DND-41 (cell line): ENCODE measurements around the gene CD82.

ENCODE experiments used
- ATAC-seq: fragments of 200-7000 bp; cut with Tn5 transposase; 3 replicates; pipeline ENCODE4 v1.9.1; 2021; ENCODE audit warnings: low read depth; ENCODE audit not compliant: insufficient read depth
- DNase-seq: peaks from one replicate; pipeline ENCODE4 v3.0.0-alpha.2; 2020
- H2AFZ ChIP-seq: 2 replicates; pipeline ENCODE4 v1.6.0; 2012; ENCODE audit warnings: low read depth, low read length
- H3K27ac ChIP-seq: 2 replicates; pipeline ENCODE4 v1.5.1; 2012; ENCODE audit warnings: low read length, inconsistent platforms
- H3K27me3 ChIP-seq: fragments of 200-600 bp; sonication (generic); 2 replicates; pipeline ENCODE4 v1.6.0; 2012; ENCODE audit warnings: low read length, mild to moderate bottlenecking, inconsistent platforms; ENCODE audit not compliant: insufficient read depth, poor library complexity
- H3K36me3 ChIP-seq: 2 replicates; pipeline ENCODE4 v1.5.1; 2012; ENCODE audit warnings: low read length, inconsistent platforms; ENCODE audit not compliant: insufficient read depth
- H3K4me1 ChIP-seq: 2 replicates; pipeline ENCODE4 v1.5.1; 2012; ENCODE audit warnings: mild to moderate bottlenecking, low read length; ENCODE audit not compliant: insufficient read depth
- H3K4me2 ChIP-seq: 2 replicates; pipeline ENCODE4 v1.6.0; 2012; ENCODE audit warnings: mild to moderate bottlenecking, moderate library complexity, low read length, inconsistent platforms; ENCODE audit not compliant: insufficient read depth
- H3K4me3 ChIP-seq, 2 experiments: fragments of 200-600 bp in 1 of 2; shearing (Covaris generic) in 1 of 2; 2 replicates each; pipeline ENCODE4 v1.5.1; 2012 to 2016; ENCODE audit warnings: inconsistent platforms in 2 of 2, low read length in 2 of 2, mild to moderate bottlenecking in 2 of 2, low read depth in 1 of 2, moderate library complexity in 1 of 2
- H3K79me2 ChIP-seq: 2 replicates; pipeline ENCODE4 v1.6.0; 2012; ENCODE audit warnings: low read length, inconsistent platforms; ENCODE audit not compliant: insufficient read depth
- H3K9ac ChIP-seq: 2 replicates; pipeline ENCODE4 v1.6.0; 2012; ENCODE audit warnings: low read depth, mild to moderate bottlenecking, inconsistent platforms, low read length, moderate library complexity
- H3K9me3 ChIP-seq: 2 replicates; pipeline ENCODE4 v1.5.1; 2012; ENCODE audit warnings: low read length, moderate library complexity, mild to moderate bottlenecking, inconsistent platforms; ENCODE audit not compliant: insufficient read depth, severe bottlenecking
- H4K20me1 ChIP-seq: 2 replicates; pipeline ENCODE4 v1.6.0; 2012; ENCODE audit warnings: low read length; ENCODE audit not compliant: insufficient read depth
- EZH2 ChIP-seq: IDR thresholded peaks from 3 replicates; pipeline ENCODE4 v1.6.1; 2012; ENCODE audit warnings: borderline replicate concordance, low read depth, mild to moderate bottlenecking, moderate library complexity, low read length, inconsistent platforms; ENCODE audit not compliant: severe bottlenecking
- TF ChIP-seq, protein P1 (sequence below): IDR thresholded peaks from 2 replicates; pipeline ENCODE4 v1.5.1; 2012; ENCODE audit warnings: borderline replicate concordance, low read length, moderate library complexity, mild to moderate bottlenecking; ENCODE audit not compliant: poor library complexity, severe bottlenecking; ENCODE audit errors: extremely low read depth

The CD82 gene

DNA sequence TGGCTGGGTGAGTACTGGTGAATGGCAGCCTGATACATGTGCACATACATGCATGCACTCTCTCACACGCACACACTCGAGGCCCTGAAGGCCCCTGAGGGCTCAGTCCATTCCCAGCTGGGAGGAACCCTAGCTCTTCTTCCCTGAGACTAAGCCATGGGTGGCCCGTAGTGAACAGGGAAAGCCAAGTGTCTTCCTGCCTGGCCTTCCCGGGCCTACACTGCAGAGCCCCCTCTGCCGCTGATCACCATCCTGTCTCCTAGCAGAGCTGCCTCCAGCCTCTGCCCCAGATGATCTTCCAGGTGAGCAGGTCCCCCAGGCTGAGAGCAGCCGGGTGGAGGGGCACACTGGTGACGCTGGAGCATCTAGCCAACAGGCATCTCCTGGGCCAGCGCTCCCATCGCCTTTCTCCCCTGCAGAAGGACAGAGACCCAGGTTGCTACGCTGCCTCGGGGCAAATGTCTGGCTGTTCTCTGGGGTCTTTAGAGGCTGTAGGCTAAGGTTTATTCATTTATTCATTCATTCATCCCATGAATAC, 57.3 kb downstream of the CD82 start:
- H3K27ac ChIP-seq = no peak overlapping the region
- no peak overlapping the region for H3K9ac ChIP-seq
- DNase-seq (peak; percentile 5), ATAC-seq (no peak)
- no peak overlapping the region for H3K4me2 ChIP-seq
- H4K20me1 ChIP-seq = peaks cover 3% of the 10 kb centered on the region
- peaks cover 29% of the 10 kb centered on the region for H3K36me3 ChIP-seq
- no peaks in the 10 kb centered on the region for H3K4me1 ChIP-seq
- TF ChIP-seq, protein P1, sequence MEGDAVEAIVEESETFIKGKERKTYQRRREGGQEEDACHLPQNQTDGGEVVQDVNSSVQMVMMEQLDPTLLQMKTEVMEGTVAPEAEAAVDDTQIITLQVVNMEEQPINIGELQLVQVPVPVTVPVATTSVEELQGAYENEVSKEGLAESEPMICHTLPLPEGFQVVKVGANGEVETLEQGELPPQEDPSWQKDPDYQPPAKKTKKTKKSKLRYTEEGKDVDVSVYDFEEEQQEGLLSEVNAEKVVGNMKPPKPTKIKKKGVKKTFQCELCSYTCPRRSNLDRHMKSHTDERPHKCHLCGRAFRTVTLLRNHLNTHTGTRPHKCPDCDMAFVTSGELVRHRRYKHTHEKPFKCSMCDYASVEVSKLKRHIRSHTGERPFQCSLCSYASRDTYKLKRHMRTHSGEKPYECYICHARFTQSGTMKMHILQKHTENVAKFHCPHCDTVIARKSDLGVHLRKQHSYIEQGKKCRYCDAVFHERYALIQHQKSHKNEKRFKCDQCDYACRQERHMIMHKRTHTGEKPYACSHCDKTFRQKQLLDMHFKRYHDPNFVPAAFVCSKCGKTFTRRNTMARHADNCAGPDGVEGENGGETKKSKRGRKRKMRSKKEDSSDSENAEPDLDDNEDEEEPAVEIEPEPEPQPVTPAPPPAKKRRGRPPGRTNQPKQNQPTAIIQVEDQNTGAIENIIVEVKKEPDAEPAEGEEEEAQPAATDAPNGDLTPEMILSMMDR = no peak
- no peak for TF ChIP-seq EZH2
- no peaks in the 10 kb centered on the region for H3K9me3 ChIP-seq
- no peaks in the 10 kb centered on the region for H3K27me3 ChIP-seq
- no peak overlapping the region for H2AFZ ChIP-seq
- H3K79me2 ChIP-seq = no peaks in the 10 kb centered on the region
- no peak overlapping the region for H3K4me3 ChIP-seq

DNA sequence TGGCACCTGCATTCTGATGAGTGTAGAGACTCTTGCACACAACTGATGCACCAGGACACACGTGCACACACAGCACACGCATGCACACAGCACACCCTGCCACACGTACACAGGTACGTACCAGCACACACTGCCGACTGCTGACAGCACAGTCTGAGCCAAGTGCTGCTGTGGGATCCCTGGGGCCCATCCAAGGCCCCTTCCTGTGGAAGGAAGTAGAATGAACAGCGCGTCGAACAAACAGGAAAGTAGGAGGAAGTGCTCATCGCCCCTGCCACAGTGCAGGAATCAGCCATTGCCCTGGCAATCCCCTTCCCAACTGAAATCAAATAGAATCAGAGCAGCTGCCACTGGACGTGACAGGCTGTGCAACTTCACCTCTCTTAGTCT, 57.9 kb downstream of the CD82 start:
- no peak overlapping the region for H3K27ac ChIP-seq
- no peaks in the 10 kb centered on the region for H3K4me1 ChIP-seq
- H3K79me2 ChIP-seq = no peaks in the 10 kb centered on the region
- H3K36me3 ChIP-seq = peaks cover 24% of the 10 kb centered on the region
- no peak overlapping the region for H3K4me2 ChIP-seq
- no peak overlapping the region for H3K4me3 ChIP-seq
- no peaks in the 10 kb centered on the region for H3K27me3 ChIP-seq
- H2AFZ ChIP-seq = no peak overlapping the region
- no peak overlapping the region for H3K9ac ChIP-seq
- no peaks in the 10 kb centered on the region for H3K9me3 ChIP-seq
- peak; percentile 22; the same call in 2 of the 3 replicates for ATAC-seq
- H4K20me1 ChIP-seq = no peaks in the 10 kb centered on the region; the same call in none of the 2 replicates
- peak; percentile 6 for DNase-seq
- TF ChIP-seq EZH2 = no peak
- TF ChIP-seq, protein P1 = no peak

DNA sequence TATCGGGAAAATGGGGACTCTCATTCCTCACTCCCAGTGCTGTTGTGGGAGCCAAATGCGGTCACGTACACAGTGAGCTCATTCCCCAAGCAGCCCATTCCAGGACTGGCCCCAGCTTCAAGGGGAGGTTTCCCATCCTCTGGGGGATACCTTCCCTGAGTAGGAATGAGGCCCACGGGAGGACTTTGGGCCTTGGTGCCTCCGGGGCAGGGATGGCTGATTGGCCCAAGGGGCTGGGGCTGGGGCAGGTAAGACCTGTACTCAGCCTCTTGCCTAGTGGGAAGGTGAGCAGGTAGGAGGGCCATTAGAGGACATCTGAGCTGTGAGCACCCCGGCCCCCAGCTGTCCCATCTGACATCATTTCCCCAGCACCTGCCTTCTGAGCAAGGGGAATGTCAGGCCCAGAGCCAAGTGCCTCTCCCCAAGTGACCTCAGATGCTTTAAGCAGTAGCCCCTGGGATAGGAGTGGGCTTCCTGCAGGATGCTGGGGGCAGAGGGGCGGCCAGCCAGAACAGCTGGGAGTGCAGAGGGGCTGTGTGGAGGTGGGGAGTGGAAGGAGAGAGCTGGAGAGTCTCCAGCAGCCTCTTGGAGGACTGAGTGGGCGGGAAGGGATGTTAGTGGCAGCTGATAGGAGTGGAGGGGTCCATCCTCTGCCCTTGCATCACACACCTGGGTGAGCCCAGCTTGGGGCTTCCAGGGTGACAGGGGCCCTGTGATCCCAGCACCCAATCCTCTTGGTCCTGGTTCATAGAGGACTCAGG, 58.4 kb downstream of the CD82 start:
- no peak for TF ChIP-seq EZH2
- TF ChIP-seq, protein P1 = no peak
- Histone ChIP-seq H2AFZ (no peak overlapping the region), H3K4me2 (no peak overlapping the region), H3K27ac (no peak overlapping the region), H3K4me3 (no peak overlapping the region), H3K79me2 (no peaks in the 10 kb centered on the region), H3K9ac (no peak overlapping the region), H4K20me1 (no peaks in the 10 kb centered on the region; the same call in none of the 2 replicates), H3K4me1 (no peaks in the 10 kb centered on the region), H3K9me3 (no peaks in the 10 kb centered on the region), H3K36me3 (peaks cover 18% of the 10 kb centered on the region), H3K27me3 (no peaks in the 10 kb centered on the region)
- ATAC-seq = peak; percentile 29
- DNase-seq = peak; percentile 19
